Body of pancreas (tissue), 4 donors: ENCODE results near the gene KIF1B.

Source experiments
- CTCF ChIP-seq, 7 experiments: fragments of 450-650 bp in 4 of 7; fragments of 200-600 bp in 3 of 7; sonication (generic) in 3 of 7; IDR thresholded peaks; one replicate each; pipeline ENCODE4 v1.5.1; 2016 to 2019; ENCODE audit warnings: antibody characterized with exemption in 7 of 7
- POLR2A ChIP-seq, 3 donors: fragments of 450-650 bp; IDR thresholded peaks; one replicate each; pipeline ENCODE4 v1.6.1; 2016; ENCODE audit warnings: antibody characterized with exemption in 3 of 3, mild to moderate bottlenecking in 2 of 3

- no peak for TF ChIP-seq CTCF (IDR thresholded peaks at IDR 0.05)
- no peak for TF ChIP-seq POLR2A (IDR thresholded peaks at IDR 0.05)
These were observed 143.3 kb downstream of the KIF1B start for GRCh38 chr1:10353693-10354092.
